Transverse colon (tissue), 4 donors: ENCODE data around the gene DRD4. TPM values are rescaled to one million over a fixed set of nuclear protein-coding genes. Genes with fewer than 3 reads are reported as not detected.
"Not testable (repeated sequence)": the region's sequence is repeated elsewhere in the genome, so short reads cannot be mapped to it uniquely, and the experiment has no call there.

ENCODE experiments used
- DNase-seq: peaks from one replicate; pipeline ENCODE4 v3.0.0-alpha.2; 2019
- H3K27ac ChIP-seq, 4 donors: fragments of 200-600 bp; sonication (generic); 2 replicates each; pipeline ENCODE4 v1.5.1; 2016 to 2018; ENCODE audit warnings: inconsistent platforms in 4 of 4
- H3K27me3 ChIP-seq: fragments of 200-600 bp; sonication (generic); 2 replicates; pipeline ENCODE4 v1.5.1; 2017; ENCODE audit warnings: inconsistent platforms
- H3K36me3 ChIP-seq, 4 donors: fragments of 200-600 bp; sonication (generic); 2 replicates each; pipeline ENCODE4 v1.5.1; 2017 to 2019; ENCODE audit warnings: inconsistent platforms in 4 of 4
- H3K4me1 ChIP-seq, 4 donors: fragments of 200-600 bp; sonication (generic); 2 replicates each; pipeline ENCODE4 v1.5.1; 2017 to 2020; ENCODE audit warnings: inconsistent platforms in 4 of 4
- H3K4me3 ChIP-seq, 4 donors: fragments of 200-600 bp; sonication (generic); 1 replicate in 1 of 4; 2 replicates in 3 of 4; pipeline versions ENCODE4 v1.5.1 to v1.6.1; 2017 to 2019; ENCODE audit warnings: inconsistent platforms in 4 of 4
- H3K9me3 ChIP-seq, 2 donors: fragments of 200-600 bp; sonication (generic); 2 replicates each; pipeline ENCODE4 v1.5.1; 2017 to 2019; ENCODE audit warnings: inconsistent platforms in 2 of 2
- CTCF ChIP-seq, 5 experiments: fragments of 200-600 bp in 3 of 5; fragments of 450-650 bp in 2 of 5; sonication (generic) in 3 of 5; IDR thresholded peaks; 1 replicate in 2 of 5; 2 replicates in 3 of 5; pipeline ENCODE4 v1.5.1; 2016 to 2017; ENCODE audit warnings: antibody characterized with exemption in 5 of 5, inconsistent platforms in 3 of 5, mild to moderate bottlenecking in 2 of 5, moderate library complexity in 1 of 5
- EP300 ChIP-seq: sonication (generic); formaldehyde crosslinking; IDR thresholded peaks from one replicate; pipeline ENCODE4 v1.6.1; 2017; ENCODE audit warnings: antibody characterized with exemption, low read depth
- POLR2A ChIP-seq: fragments of 450-650 bp; IDR thresholded peaks from one replicate; pipeline ENCODE4 v1.6.1; 2016; ENCODE audit warnings: antibody characterized with exemption, mild to moderate bottlenecking, moderate library complexity
- POLR2AphosphoS5 ChIP-seq, 3 donors: sonication (generic); formaldehyde crosslinking; IDR thresholded peaks; one replicate each; pipeline ENCODE4 v1.6.1; 2016; ENCODE audit warnings: antibody characterized with exemption in 3 of 3
- WGBS, 2 donors: methylation state at CpG; one replicate each; pipeline ENCODE4 v1.1.5; 2018; ENCODE audit warnings: low coverage in 1 of 2; 5-methylcytosine and 5-hydroxymethylcytosine counted together
- in situ Hi-C, 4 donors: fragments of 200-750 bp; cut with MboI; loops; one replicate each; pipeline versions ENCODE4 v1.15.0 to v1.15.1; 2017; ENCODE audit warnings: low sequenced_read_pairs in 3 of 4, low pct_ligation_motif_present in 1 of 4, low pct_unique_long_range_greater_than_20kb in 1 of 4
- intact Hi-C: fragments of 100-400 bp; cut with DNase I; formaldehyde crosslinking; loops from one replicate; pipeline ENCODE4 v1.15.1; 2023; ENCODE audit warnings: low total_unique reads
- total RNA-seq, 4 donors: library from RNA; depleted of rRNA; stranded (reverse); fragments of >200 nt; gene quantifications; one replicate each; pipeline ENCODE4 v1.1.0, GENCODE V29; 2016

Gene DRD4
- total RNA-seq, 4 donors from 2014 or later: not detected

DNA sequence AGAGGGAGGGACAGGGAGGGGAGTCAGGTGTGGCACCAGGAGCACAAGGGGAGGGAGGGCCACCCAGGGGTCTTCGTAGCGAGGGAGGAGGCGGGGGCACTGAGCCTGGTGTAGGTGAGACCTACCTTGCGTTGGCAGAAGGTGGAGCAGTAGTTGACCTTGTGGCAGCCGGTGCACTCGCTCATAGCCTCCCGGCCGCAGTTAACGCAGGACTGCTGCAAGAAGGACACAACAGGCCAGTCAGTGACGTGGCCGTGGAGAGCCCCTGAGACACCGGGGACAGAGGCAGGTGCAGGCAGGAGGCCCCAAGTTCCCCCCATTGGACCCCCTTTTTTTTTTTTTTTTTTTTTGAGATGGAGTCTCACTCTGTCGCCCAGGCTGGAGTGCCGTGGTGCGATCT is 16.8 kb downstream of the DRD4 start:
- H3K4me3 ChIP-seq: no peak overlapping the region
- no peaks in the 10 kb centered on the region for H3K9me3 ChIP-seq
- in situ Hi-C loops (no loop called here), intact Hi-C loops (no loop called here)
- H3K27ac ChIP-seq: no peak overlapping the region
- TF ChIP-seq CTCF (IDR thresholded peaks at IDR 0.05) (no peak), EP300 (no peak), POLR2A (no peak), POLR2AphosphoS5 (IDR thresholded peaks at IDR 0.05) (no peak)
- DNase-seq: no peak
- H3K4me1 ChIP-seq: peaks cover 0 to 17% (median 7%) of the 10 kb centered on the region in 4 donors
- 80 to 87% methylated on average over 1 to 15 of the region's 15 CpGs for WGBS, 2 donors
- no peaks in the 10 kb centered on the region for H3K27me3 ChIP-seq
- H3K36me3 ChIP-seq: peaks cover 0 to 2% (median 0%) of the 10 kb centered on the region in 4 donors

DNA sequence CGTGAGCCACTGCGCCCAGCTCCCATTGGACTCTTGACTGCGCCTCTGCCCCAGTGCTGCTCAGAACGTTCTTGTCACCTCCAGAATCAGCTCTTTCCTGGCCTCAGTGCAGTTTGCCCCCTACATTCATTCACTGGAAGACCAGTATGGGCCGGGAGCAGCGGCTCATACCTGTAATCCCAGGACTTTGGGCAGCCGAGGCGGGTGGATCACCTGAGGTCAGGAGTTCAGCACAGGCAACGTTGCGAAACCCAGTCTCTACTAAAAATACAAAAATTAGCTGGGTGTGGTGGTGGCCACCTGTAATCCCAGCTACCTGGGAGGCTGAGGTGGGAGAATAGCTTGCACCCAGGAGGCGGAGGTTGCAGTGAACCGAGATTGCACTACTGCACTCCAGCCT is 17.4 kb downstream of the DRD4 start:
- intact Hi-C loops, DNase-seq, H3K27me3 ChIP-seq, H3K9me3 ChIP-seq, H3K27ac ChIP-seq, H3K36me3 ChIP-seq, in situ Hi-C loops, H3K4me3 ChIP-seq: not testable (repeated sequence)
- 89 to 100% methylated on average over 2 to 12 of the region's 12 CpGs for WGBS, 2 donors
- peaks cover 0 to 17% (median 7%) of the 10 kb centered on the region in 4 donors for H3K4me1 ChIP-seq

DNA sequence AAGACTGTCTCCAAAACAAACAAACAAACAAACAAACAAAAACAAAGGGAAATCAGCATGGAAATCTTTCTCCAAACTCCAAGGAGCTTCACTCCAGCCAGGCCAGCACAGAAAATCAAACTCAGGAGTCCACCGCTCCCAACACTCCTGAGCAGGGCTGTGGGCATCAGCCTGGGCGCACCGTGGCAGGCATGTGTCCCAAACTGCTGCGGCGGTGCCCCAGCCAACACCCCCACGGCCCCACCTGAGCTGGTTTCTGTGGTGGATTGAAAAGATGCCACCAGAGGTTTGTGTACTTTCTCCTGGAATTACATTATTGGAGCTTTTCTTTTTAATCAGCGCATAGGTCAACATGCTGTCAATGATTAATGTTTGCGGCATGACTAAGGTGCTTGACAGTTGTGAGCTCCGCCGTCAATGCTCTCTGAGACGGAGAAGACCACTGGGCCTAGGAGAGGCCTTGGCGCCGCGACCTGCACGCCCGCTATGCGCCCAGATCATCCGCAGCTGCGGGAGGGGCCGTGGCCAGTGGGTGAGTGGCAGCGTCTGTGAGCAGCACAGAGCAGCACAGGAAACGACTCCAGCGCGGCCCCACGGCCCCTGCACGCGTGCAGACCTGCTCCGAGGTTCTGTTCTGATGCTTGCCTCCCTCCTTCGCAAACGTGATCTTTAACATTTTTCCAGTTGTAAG is 18.1 kb downstream of the DRD4 start:
- intact Hi-C loops: no loop called here
- Histone ChIP-seq H3K27ac (no peak overlapping the region), H3K27me3 (no peaks in the 10 kb centered on the region), H3K4me1 (peaks cover 0 to 17% (median 7%) of the 10 kb centered on the region in 4 donors), H3K9me3 (no peaks in the 10 kb centered on the region), H3K36me3 (peaks cover 0 to 2% (median 0%) of the 10 kb centered on the region in 4 donors), H3K4me3 (no peak overlapping the region)
- DNase-seq: no peak
- WGBS, 2 donors: 60 to 77% methylated on average over 2 to 30 of the region's 30 CpGs
- in situ Hi-C loops: no loop called here
- TF ChIP-seq POLR2AphosphoS5 (IDR thresholded peaks at IDR 0.05) (no peak), CTCF (IDR thresholded peaks at IDR 0.05) (no peak)

DNA sequence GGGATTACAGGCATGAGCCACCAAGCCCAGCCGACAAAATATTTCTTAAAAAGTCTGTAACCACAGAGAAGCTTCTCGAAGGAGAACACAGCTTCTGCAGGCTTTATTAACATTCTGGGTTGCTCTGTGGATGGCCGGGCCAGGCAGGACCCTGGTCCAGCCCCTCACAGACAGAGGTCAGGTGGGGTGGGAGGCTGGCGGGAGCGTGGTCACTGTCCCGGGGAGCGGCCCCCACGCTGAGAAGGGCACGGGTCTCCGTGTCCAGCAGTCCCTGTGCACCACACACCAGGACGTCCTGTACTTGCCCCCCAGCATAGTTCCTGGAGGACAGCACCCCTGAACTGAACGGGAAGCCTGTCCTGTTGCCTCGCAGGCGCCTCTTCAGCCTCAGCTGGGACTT is 19.4 kb downstream of the DRD4 start:
- no peaks in the 10 kb centered on the region for H3K36me3 ChIP-seq
- no peak for TF ChIP-seq POLR2A
- no peak for TF ChIP-seq CTCF (IDR thresholded peaks at IDR 0.05)

DNA sequence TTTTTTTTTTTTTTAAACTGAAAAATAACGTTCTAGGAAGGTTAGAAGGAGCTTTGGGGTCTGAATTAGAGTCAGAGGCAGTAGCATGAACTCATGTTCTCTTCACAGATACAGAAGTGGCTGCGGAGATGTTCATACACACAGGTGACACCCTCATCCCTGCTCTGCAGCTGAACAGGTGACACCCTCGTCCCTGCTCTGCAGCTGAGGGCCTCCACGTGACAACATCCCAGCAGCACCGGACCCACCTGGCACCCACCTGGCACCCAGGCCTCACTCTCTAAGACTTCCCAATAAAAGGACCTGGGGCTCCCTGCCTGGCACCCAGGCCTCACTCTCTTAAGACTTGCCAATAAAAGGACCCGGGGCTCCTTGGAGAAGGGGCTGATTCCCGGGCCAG is 19.8 kb downstream of the DRD4 start:
- TF ChIP-seq EP300 (no peak), POLR2A (no peak), CTCF (IDR thresholded peaks at IDR 0.05) (no peak), POLR2AphosphoS5 (IDR thresholded peaks at IDR 0.05) (no peak)
- H3K4me3 ChIP-seq: no peak overlapping the region
- 86 to 88% methylated on average over 2 to 7 of the region's 7 CpGs for WGBS, 2 donors
- in situ Hi-C loops: no loop called here
- H3K4me1 ChIP-seq: peaks cover 0 to 17% (median 7%) of the 10 kb centered on the region in 4 donors
- no peak for DNase-seq
- H3K27ac ChIP-seq: no peak overlapping the region
- no peaks in the 10 kb centered on the region for H3K36me3 ChIP-seq
- intact Hi-C loops: no loop called here
- H3K27me3 ChIP-seq: no peaks in the 10 kb centered on the region
- H3K9me3 ChIP-seq: no peaks in the 10 kb centered on the region

More for the DNA sequence above, 19.4 kb downstream of the DRD4 start:
- no peaks in the 10 kb centered on the region for H3K9me3 ChIP-seq
- no peak overlapping the region for H3K27ac ChIP-seq
- no peaks in the 10 kb centered on the region for H3K27me3 ChIP-seq
- no peak overlapping the region for H3K4me3 ChIP-seq
- intact Hi-C loops: no loop called here
- 93 to 95% methylated on average over 4 to 11 of the region's 14 CpGs for WGBS, 2 donors
- DNase-seq: no peak
- peaks cover 0 to 17% (median 7%) of the 10 kb centered on the region in 4 donors for H3K4me1 ChIP-seq
- in situ Hi-C loops: no loop called here
